Thyroid gland (tissue), 4 donors: Measurements from ENCODE around the gene SMIM31.

Experiments used
- CTCF ChIP-seq, 6 experiments: fragments of 200-600 bp in 3 of 6; fragments of 450-650 bp in 3 of 6; sonication (generic) in 3 of 6; IDR thresholded peaks; one replicate each; pipeline ENCODE4 v1.5.1; 2016 to 2019; ENCODE audit warnings: antibody characterized with exemption in 6 of 6, mild to moderate bottlenecking in 2 of 6, inconsistent platforms in 1 of 6, moderate library complexity in 1 of 6
- POLR2A ChIP-seq, 2 donors: fragments of 450-650 bp; IDR thresholded peaks; one replicate each; pipeline ENCODE4 v1.6.1; 2017; ENCODE audit warnings: antibody characterized with exemption in 2 of 2, mild to moderate bottlenecking in 2 of 2, moderate library complexity in 1 of 2

GRCh38 chr4:164716901-164717300 is 37.0 kb upstream of the SMIM31 start:
- TF ChIP-seq CTCF (IDR thresholded peaks at IDR 0.05): no peak
- no peak for TF ChIP-seq POLR2A (IDR thresholded peaks at IDR 0.05)
